ENCODE results near the gene EXD2. TPM values are rescaled to one million over a fixed set of nuclear protein-coding genes. Genes with fewer than 3 reads are reported as not detected.

The EXD2 gene
- total and polyA plus RNA-seq, 2 of the 13 experiments (the other 11 are each of a cell fraction or from before 2014, with no cell fraction given): 9.5 to 15.1 TPM

GRCh38 chr14:69226178-69226577 lies 34.9 kb downstream of the EXD2 start:
- H3K4me3 ChIP-seq (replicated peaks in 1 of 3; ENCODE audit: insufficient read depth in 1 of 3, low read depth in 2 of 3, low read length in 3 of 3): no peak overlapping the region
- TF ChIP-seq SPEN (CRISPR knock-in tag; IDR thresholded peaks at IDR 0.05; ENCODE audit: low read depth): no peak
- TF ChIP-seq ZBTB8A (CRISPR knock-in tag; IDR thresholded peaks at IDR 0.05; ENCODE audit: borderline replicate concordance, low read depth): no peak
- TF ChIP-seq TGIF2 (CRISPR knock-in tag; IDR thresholded peaks at IDR 0.05): no peak
- no peak for TF ChIP-seq CHD2 (IDR thresholded peaks at IDR 0.05; ENCODE audit: low read depth, low read length)
- TF ChIP-seq ZBTB43 (CRISPR knock-in tag; conservative IDR thresholded peaks at IDR 0.05): no peak
- no peak for TF ChIP-seq EEA1 (CRISPR knock-in tag; IDR thresholded peaks at IDR 0.05; ENCODE audit: borderline replicate concordance)
- TF ChIP-seq KLF9 (CRISPR knock-in tag; IDR thresholded peaks at IDR 0.05; ENCODE audit: low read depth): no peak
- no peak for TF ChIP-seq ELF1 (CRISPR knock-in tag; IDR thresholded peaks at IDR 0.05)
- no peak overlapping the region for H3K27ac ChIP-seq (ENCODE audit: extremely low read length, insufficient read depth, low read length)
- no TSS peak for BruUV-seq (replicated peaks)
- 87% methylated on average over 9 of the region's 9 CpGs for WGBS (ENCODE audit: low lambda C conversion rate)
- no peak overlapping the region for H3K9ac ChIP-seq (ENCODE audit: insufficient read depth, low read depth, low read length)
- intact Hi-C loops (cut with micrococcal nuclease; ENCODE audit: unreplicated experiment) (no loop called here), in situ Hi-C loops (cut with HindIII; ENCODE audit: extremely low pct_ligation_motif_present, low pct_unique_long_range_greater_than_20kb) (no loop called here)
- H3K4me2 ChIP-seq (ENCODE audit: low read depth, low read length): no peak overlapping the region
- no peaks in the 10 kb centered on the region for H3K27me3 ChIP-seq (ENCODE audit: control insufficient read depth in 1 of 2, insufficient read depth in 2 of 2, low read length in 2 of 2)
- no peaks in the 10 kb centered on the region for H4K20me1 ChIP-seq (ENCODE audit: insufficient read depth, low read length)
- ATAC-seq (no peak), FAIRE-seq (no peak), DNase-seq (ENCODE audit: low spot score) (no peak)
- H3K4me1 ChIP-seq (ENCODE audit: insufficient read depth, low read length): no peaks in the 10 kb centered on the region
- ChIA-PET CTCF (ENCODE audit: low intra/inter-chr PET ratio, low total read pairs) (no interaction called here), POLR2A (no interaction called here)
- H3K79me2 ChIP-seq (ENCODE audit: insufficient read depth, low read length): no peaks in the 10 kb centered on the region
- no peaks in the 10 kb centered on the region for H3K9me3 ChIP-seq (ENCODE audit: low read length)
- no peak overlapping the region for H2AFZ ChIP-seq (ENCODE audit: low read length)
- H3K36me3 ChIP-seq (replicated peaks in 1 of 2; ENCODE audit: control insufficient read depth in 1 of 2, insufficient read depth in 2 of 2, low read length in 2 of 2): peaks cover 3 to 7% of the 10 kb centered on the region in 2 experiments; a peak in 2 of 5 replicates

DNA sequence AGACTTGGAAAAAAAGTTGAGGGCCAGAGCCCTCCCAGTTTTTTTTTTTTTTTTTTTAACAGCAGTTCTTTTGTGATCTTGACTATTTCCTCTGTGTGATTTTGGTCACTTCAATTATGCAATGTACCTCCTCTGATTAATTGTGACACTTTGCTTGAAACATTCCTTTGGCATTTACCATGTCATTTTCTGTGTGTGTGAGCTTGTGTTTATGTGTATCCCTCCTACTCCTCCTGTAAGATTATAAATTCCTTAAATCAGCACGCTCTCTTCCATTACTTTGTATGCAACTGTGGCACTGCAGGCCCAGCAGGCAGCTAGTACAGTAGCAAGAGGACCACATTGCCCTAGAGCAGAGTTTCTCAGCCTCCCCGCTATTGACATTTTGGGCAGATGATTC lies 35.4 kb downstream of the EXD2 start:
- Histone ChIP-seq H3K9me3 (ENCODE audit: low read length) (no peaks in the 10 kb centered on the region), H3K9ac (ENCODE audit: insufficient read depth, low read depth, low read length) (no peak overlapping the region), H3K4me1 (ENCODE audit: insufficient read depth, low read length) (no peaks in the 10 kb centered on the region), H3K27ac (ENCODE audit: extremely low read length, insufficient read depth, low read length) (no peak overlapping the region), H3K4me3 (replicated peaks in 1 of 3; ENCODE audit: insufficient read depth in 1 of 3, low read depth in 2 of 3, low read length in 3 of 3) (no peak overlapping the region), H3K4me2 (ENCODE audit: low read depth, low read length) (no peak overlapping the region), H3K79me2 (ENCODE audit: insufficient read depth, low read length) (no peaks in the 10 kb centered on the region), H4K20me1 (ENCODE audit: insufficient read depth, low read length) (no peaks in the 10 kb centered on the region), H3K27me3 (ENCODE audit: control insufficient read depth in 1 of 2, insufficient read depth in 2 of 2, low read length in 2 of 2) (no peaks in the 10 kb centered on the region), H2AFZ (ENCODE audit: low read length) (no peak overlapping the region), H3K36me3 (replicated peaks in 1 of 2; ENCODE audit: control insufficient read depth in 1 of 2, insufficient read depth in 2 of 2, low read length in 2 of 2) (peaks cover 3 to 7% of the 10 kb centered on the region in 2 experiments; a peak in 2 of 5 replicates)
- POLR2A ChIA-PET: no interaction called here
- CTCF ChIA-PET (ENCODE audit: low intra/inter-chr PET ratio, low total read pairs): no interaction called here
- FAIRE-seq (no peak), DNase-seq (ENCODE audit: low spot score) (no peak), ATAC-seq (no peak)
- intact Hi-C loops (cut with micrococcal nuclease; ENCODE audit: unreplicated experiment) (no loop called here), in situ Hi-C loops (cut with HindIII; ENCODE audit: extremely low pct_ligation_motif_present, low pct_unique_long_range_greater_than_20kb) (no loop called here)
- no TSS peak for BruUV-seq (replicated peaks)
- 97% methylated on average over 2 of the region's 2 CpGs for WGBS (ENCODE audit: low lambda C conversion rate)
- TF ChIP-seq SETDB1 (CRISPR knock-in tag; IDR thresholded peaks at IDR 0.05; ENCODE audit: borderline replicate concordance) (no peak), SAP130 (CRISPR knock-in tag; IDR thresholded peaks at IDR 0.05; ENCODE audit: low read depth) (no peak), ZNF619 (CRISPR knock-in tag; IDR thresholded peaks at IDR 0.05) (no peak), NFYB (CRISPR knock-in tag; IDR thresholded peaks at IDR 0.05) (no peak), FOXP4 (CRISPR knock-in tag; IDR thresholded peaks at IDR 0.05) (no peak), CENPX (CRISPR knock-in tag; IDR thresholded peaks at IDR 0.05) (no peak)
- TF ChIP-seq, protein P1, sequence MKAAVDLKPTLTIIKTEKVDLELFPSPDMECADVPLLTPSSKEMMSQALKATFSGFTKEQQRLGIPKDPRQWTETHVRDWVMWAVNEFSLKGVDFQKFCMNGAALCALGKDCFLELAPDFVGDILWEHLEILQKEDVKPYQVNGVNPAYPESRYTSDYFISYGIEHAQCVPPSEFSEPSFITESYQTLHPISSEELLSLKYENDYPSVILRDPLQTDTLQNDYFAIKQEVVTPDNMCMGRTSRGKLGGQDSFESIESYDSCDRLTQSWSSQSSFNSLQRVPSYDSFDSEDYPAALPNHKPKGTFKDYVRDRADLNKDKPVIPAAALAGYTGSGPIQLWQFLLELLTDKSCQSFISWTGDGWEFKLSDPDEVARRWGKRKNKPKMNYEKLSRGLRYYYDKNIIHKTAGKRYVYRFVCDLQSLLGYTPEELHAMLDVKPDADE (CRISPR knock-in tag; IDR thresholded peaks at IDR 0.05): no peak

All from HepG2 (cell line).